GM12878 (cell line): ENCODE data around the gene C9orf50. TPM values are rescaled to one million over a fixed set of nuclear protein-coding genes. Genes with fewer than 3 reads are reported as not detected.

Experiments used
- ATAC-seq: fragments of 200-7000 bp; cut with Tn5 transposase; 3 replicates; pipeline ENCODE4 v1.9.1; 2020; ENCODE audit warnings: mild to moderate bottlenecking, moderate library complexity
- BruUV-seq: library from RNA; stranded (reverse); fragments of 400-500 nt; replicated peaks from 2 replicates; lab custom pipeline; 2021; lab: Mats Ljungman, UMichigan
- CTCF ChIA-PET: fragments of 300-600 bp; sonication (Branson Sonifier 250); formaldehyde crosslinking; extraction: SDS; loops from one replicate; lab custom pipeline; 2021; ENCODE audit warnings: inconsistent platforms; lab: Yijun Ruan, JAX
- POLR2A ChIA-PET: fragments of 350-600 bp; formaldehyde crosslinking; extraction: SDS; loops from one replicate; lab custom pipeline; 2021; ENCODE audit warnings: inconsistent platforms; lab: Charles Lee
- RAD21 ChIA-PET: fragments of 300-600 bp; sonication (Branson Sonifier 250); formaldehyde crosslinking; loops from one replicate; lab custom pipeline; 2023; ENCODE audit warnings: antibody characterized with exemption; ENCODE audit not compliant: unreplicated experiment; lab: Charles Lee
- SMC1A ChIA-PET: fragments of 300-600 bp; sonication (Branson Sonifier 250); formaldehyde crosslinking; loops from one replicate; lab custom pipeline; 2023; ENCODE audit not compliant: unreplicated experiment, uncharacterized antibody; lab: Charles Lee
- DNase-seq: peaks from one replicate; pipeline ENCODE4 v3.0.0-alpha.2; 2011; ENCODE audit warnings: low read depth, low spot score
- FAIRE-seq: peaks from 3 replicates; lab custom pipeline; 2011; peaks lifted over from hg19 to GRCh38; lab: Jason Lieb, UNC
- H2AFZ ChIP-seq: 2 replicates; pipeline ENCODE4 v1.6.0; 2011; ENCODE audit warnings: low read depth, low read length, control low read depth; ENCODE audit not compliant: control insufficient read depth
- H3K27ac ChIP-seq: 2 replicates; pipeline ENCODE4 v1.5.1; 2011; ENCODE audit warnings: control low read depth; ENCODE audit not compliant: control insufficient read depth, insufficient read depth
- H3K27me3 ChIP-seq, 2 experiments: replicated peaks in 1 of 2; 2 replicates each; pipeline versions ENCODE4 v1.6.0 to v1.6.1; 2011; ENCODE audit warnings: low read length in 1 of 2; ENCODE audit not compliant: control insufficient read depth in 2 of 2, insufficient read depth in 2 of 2
- H3K36me3 ChIP-seq, 2 experiments: 2 replicates each; pipeline ENCODE4 v1.5.1; 2011; ENCODE audit warnings: low read length in 1 of 2; ENCODE audit not compliant: control insufficient read depth in 2 of 2, insufficient read depth in 2 of 2
- H3K4me1 ChIP-seq: 2 replicates; pipeline ENCODE4 v1.6.1; 2011; ENCODE audit warnings: mild to moderate bottlenecking, low read length, moderate library complexity, mixed read lengths; ENCODE audit not compliant: control insufficient read depth, insufficient read depth
- H3K4me2 ChIP-seq: 2 replicates; pipeline ENCODE4 v1.6.0; 2011; ENCODE audit warnings: control low read depth; ENCODE audit not compliant: control insufficient read depth, insufficient read depth
- H3K4me3 ChIP-seq: fragments of 200-600 bp; sonication (generic); 2 replicates; pipeline ENCODE4 v1.5.1; 2016
- H3K79me2 ChIP-seq: 2 replicates; pipeline ENCODE4 v1.6.0; 2011; ENCODE audit warnings: low read length; ENCODE audit not compliant: control insufficient read depth, insufficient read depth
- H3K9ac ChIP-seq: 2 replicates; pipeline ENCODE4 v1.8.0; 2011; ENCODE audit warnings: low read length, control low read depth, mixed read lengths; ENCODE audit not compliant: control insufficient read depth, insufficient read depth
- H3K9me3 ChIP-seq: replicated peaks from 3 replicates; pipeline ENCODE4 v1.5.1; 2011; ENCODE audit warnings: mild to moderate bottlenecking, low read length; ENCODE audit not compliant: control insufficient read depth, insufficient read depth
- H4K20me1 ChIP-seq: 2 replicates; pipeline ENCODE4 v1.6.0; 2011; ENCODE audit not compliant: control insufficient read depth, insufficient read depth
- CHD2 ChIP-seq: IDR thresholded peaks from 2 replicates; pipeline ENCODE4 v1.6.1; 2011; ENCODE audit warnings: low read depth, low read length, improper control_type of control experiment, borderline replicate concordance
- FOXM1 ChIP-seq: IDR thresholded peaks from 2 replicates; pipeline ENCODE4 v1.6.1; 2012; ENCODE audit warnings: low read depth, mild to moderate bottlenecking, inconsistent platforms, low read length, moderate library complexity
- JUNB ChIP-seq: IDR thresholded peaks from 2 replicates; pipeline ENCODE4 v1.6.1; 2016; ENCODE audit warnings: antibody characterized with exemption, mild to moderate bottlenecking
- MXI1 ChIP-seq: fragments of 150-350 bp; IDR thresholded peaks from 2 replicates; pipeline ENCODE4 v1.6.1; 2011; ENCODE audit warnings: low read depth, mild to moderate bottlenecking, inconsistent platforms, low read length, improper control_type of control experiment
- NRF1 ChIP-seq: conservative IDR thresholded peaks from 2 replicates; pipeline ENCODE4 v1.6.1; 2011; ENCODE audit warnings: mild to moderate bottlenecking, low read depth, low read length, improper control_type of control experiment
- RELA ChIP-seq: fragments of 450-650 bp; IDR thresholded peaks from 2 replicates; pipeline ENCODE4 v1.8.0; 2014; ENCODE audit warnings: borderline replicate concordance; ENCODE audit not compliant: partially characterized antibody
- RUNX3 ChIP-seq: IDR thresholded peaks from 2 replicates; pipeline ENCODE4 v1.6.1; 2012; ENCODE audit warnings: low read length, inconsistent platforms
- WGBS: methylation state at CpG from one replicate; pipeline ENCODE4 v1.1.6; 2016; ENCODE audit warnings: low lambda C conversion rate; ENCODE audit not compliant: insufficient replicate concordance, insufficient coverage; ENCODE audit errors: missing lambda C conversion rate; 5-methylcytosine and 5-hydroxymethylcytosine counted together
- in situ Hi-C: fragments of 300-500 bp; cut with MboI; formaldehyde crosslinking; loops from 9 replicates; pipeline ENCODE4 v1.14.3; 2018; ENCODE audit warnings: mixed read lengths
- intact Hi-C: fragments of 100-400 bp; cut with micrococcal nuclease; formaldehyde crosslinking; loops from one replicate; pipeline ENCODE4 v1.14.2; 2022; ENCODE audit not compliant: unreplicated experiment
- polyA plus RNA-seq, 11 experiments: library from polyadenylated mRNA; depleted of rRNA in 4 of 11; unstranded in 6 of 11; stranded (reverse) in 5 of 11; fragments of >200 nt; fragmentation: Nextera tagmentation in 4 of 11; fragmentation: Illumina TruSeq in 1 of 11; extraction: Ambion mirVana in 4 of 11; extraction: Trizol in 1 of 11; gene quantifications; 1 replicate in 1 of 11; 2 replicates in 10 of 11; pipeline versions ENCODE4 v1.2.1 to v1.2.3, GENCODE V29; 2011 to 2016; ENCODE audit warnings: inconsistent platforms in 2 of 11, missing spikeins in 2 of 11, low read depth in 1 of 11
- total RNA-seq, 4 experiments: library from RNA; depleted of rRNA in 3 of 4; stranded (reverse); fragments of >200 nt in 3 of 4; fragmentation: Illumina TruSeq in 1 of 4; extraction: Trizol in 1 of 4; gene quantifications; 2 replicates each; pipeline versions ENCODE4 v1.2.1 to v1.2.3, GENCODE V29; 2013 to 2021
- TF ChIP-seq, protein P1 (sequence below): fragments of 450-650 bp; IDR thresholded peaks from 2 replicates; pipeline ENCODE4 v1.6.1; 2018; ENCODE audit warnings: borderline replicate concordance, mild to moderate bottlenecking; ENCODE audit not compliant: partially characterized antibody

Gene C9orf50
- total and polyA plus RNA-seq, 10 of the 15 experiments (the other 5 are each of a cell fraction or from before 2014, with no cell fraction given): not detected

DNA sequence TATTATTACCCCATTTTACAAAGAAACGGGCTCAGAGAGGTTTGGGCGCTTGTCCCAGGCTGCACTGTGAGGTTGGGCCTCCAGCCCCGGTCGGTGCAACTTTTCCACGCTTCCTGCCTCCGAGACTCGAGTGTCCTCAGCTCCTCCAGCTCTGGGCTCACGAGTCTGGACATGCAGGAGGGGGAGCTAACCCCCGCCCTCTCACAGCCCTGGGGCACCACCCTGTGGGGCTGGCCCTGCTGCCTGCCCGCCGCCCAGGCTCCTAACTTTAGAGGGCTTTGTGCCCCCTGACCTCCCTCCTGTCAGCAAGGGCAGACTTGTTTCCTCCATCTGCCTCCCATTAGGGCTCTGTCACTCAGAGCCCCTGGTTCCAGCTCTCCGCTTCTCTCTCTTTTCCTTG lies 25.4 kb upstream of the C9orf50 start:
- Histone ChIP-seq H3K4me1 (no peaks in the 10 kb centered on the region), H3K4me2 (no peak overlapping the region), H2AFZ (no peak overlapping the region), H3K36me3 (no peaks in the 10 kb centered on the region), H4K20me1 (no peaks in the 10 kb centered on the region), H3K9me3 (no peaks in the 10 kb centered on the region), H3K79me2 (peaks cover 6% of the 10 kb centered on the region), H3K9ac (no peak overlapping the region), H3K27me3 (no peaks in the 10 kb centered on the region; a peak in 1 of 4 replicates), H3K27ac (no peak overlapping the region), H3K4me3 (no peak overlapping the region)
- POLR2A ChIA-PET: no interaction called here
- intact Hi-C loops (no loop called here), in situ Hi-C loops (loop anchor here (5.0 kb wide), 1 partner anchor 136 kb away; no protein-coding TSS in a partner anchor)
- WGBS: 53% methylated on average over 12 of the region's 12 CpGs
- SMC1A ChIA-PET: no interaction called here
- FAIRE-seq: no peak
- DNase-seq: no peak
- no peak for ATAC-seq
- TF ChIP-seq MXI1 (no peak), NRF1 (no peak), RELA (no peak), RUNX3 (no peak), CHD2 (no peak), JUNB (no peak), FOXM1 (no peak)
- TF ChIP-seq, protein P1, sequence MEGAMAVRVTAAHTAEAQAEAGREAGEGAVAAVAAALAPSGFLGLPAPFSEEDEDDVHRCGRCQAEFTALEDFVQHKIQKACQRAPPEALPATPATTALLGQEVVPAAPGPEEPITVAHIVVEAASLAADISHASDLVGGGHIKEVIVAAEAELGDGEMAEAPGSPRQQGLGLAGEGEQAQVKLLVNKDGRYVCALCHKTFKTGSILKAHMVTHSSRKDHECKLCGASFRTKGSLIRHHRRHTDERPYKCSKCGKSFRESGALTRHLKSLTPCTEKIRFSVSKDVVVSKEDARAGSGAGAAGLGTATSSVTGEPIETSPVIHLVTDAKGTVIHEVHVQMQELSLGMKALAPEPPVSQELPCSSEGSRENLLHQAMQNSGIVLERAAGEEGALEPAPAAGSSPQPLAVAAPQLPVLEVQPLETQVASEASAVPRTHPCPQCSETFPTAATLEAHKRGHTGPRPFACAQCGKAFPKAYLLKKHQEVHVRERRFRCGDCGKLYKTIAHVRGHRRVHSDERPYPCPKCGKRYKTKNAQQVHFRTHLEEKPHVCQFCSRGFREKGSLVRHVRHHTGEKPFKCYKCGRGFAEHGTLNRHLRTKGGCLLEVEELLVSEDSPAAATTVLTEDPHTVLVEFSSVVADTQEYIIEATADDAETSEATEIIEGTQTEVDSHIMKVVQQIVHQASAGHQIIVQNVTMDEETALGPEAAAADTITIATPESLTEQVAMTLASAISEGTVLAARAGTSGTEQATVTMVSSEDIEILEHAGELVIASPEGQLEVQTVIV: no peak
- CTCF ChIA-PET: interaction anchor here (1.4 kb wide), 1 partner anchor 22 kb away, joined by 5 read pairs; no protein-coding TSS in a partner anchor
- RAD21 ChIA-PET: no interaction called here
- BruUV-seq: no TSS peak
